GM12878 (cell line): ENCODE results near the gene ZC3H11A. TPM values are rescaled to one million over a fixed set of nuclear protein-coding genes. Genes with fewer than 3 reads are reported as not detected.

ENCODE experiments used
- ATAC-seq: fragments of 200-7000 bp; cut with Tn5 transposase; 3 replicates; pipeline ENCODE4 v1.9.1; 2020; ENCODE audit warnings: mild to moderate bottlenecking, moderate library complexity
- BruUV-seq: library from RNA; stranded (reverse); fragments of 400-500 nt; replicated peaks from 2 replicates; lab custom pipeline; 2021; lab: Mats Ljungman, UMichigan
- CTCF ChIA-PET: fragments of 300-600 bp; sonication (Branson Sonifier 250); formaldehyde crosslinking; extraction: SDS; loops from one replicate; lab custom pipeline; 2021; ENCODE audit warnings: inconsistent platforms; lab: Yijun Ruan, JAX
- POLR2A ChIA-PET: fragments of 350-600 bp; formaldehyde crosslinking; extraction: SDS; loops from one replicate; lab custom pipeline; 2021; ENCODE audit warnings: inconsistent platforms; lab: Charles Lee
- RAD21 ChIA-PET: fragments of 300-600 bp; sonication (Branson Sonifier 250); formaldehyde crosslinking; loops from one replicate; lab custom pipeline; 2023; ENCODE audit warnings: antibody characterized with exemption; ENCODE audit not compliant: unreplicated experiment; lab: Charles Lee
- SMC1A ChIA-PET: fragments of 300-600 bp; sonication (Branson Sonifier 250); formaldehyde crosslinking; loops from one replicate; lab custom pipeline; 2023; ENCODE audit not compliant: unreplicated experiment, uncharacterized antibody; lab: Charles Lee
- DNase-seq: peaks from one replicate; pipeline ENCODE4 v3.0.0-alpha.2; 2011; ENCODE audit warnings: low read depth, low spot score
- FAIRE-seq: peaks from 3 replicates; lab custom pipeline; 2011; peaks lifted over from hg19 to GRCh38; lab: Jason Lieb, UNC
- H2AFZ ChIP-seq: 2 replicates; pipeline ENCODE4 v1.6.0; 2011; ENCODE audit warnings: low read depth, low read length, control low read depth; ENCODE audit not compliant: control insufficient read depth
- H3K27ac ChIP-seq: 2 replicates; pipeline ENCODE4 v1.5.1; 2011; ENCODE audit warnings: control low read depth; ENCODE audit not compliant: control insufficient read depth, insufficient read depth
- H3K27me3 ChIP-seq, 2 experiments: replicated peaks in 1 of 2; 2 replicates each; pipeline versions ENCODE4 v1.6.0 to v1.6.1; 2011; ENCODE audit warnings: low read length in 1 of 2; ENCODE audit not compliant: control insufficient read depth in 2 of 2, insufficient read depth in 2 of 2
- H3K36me3 ChIP-seq, 2 experiments: 2 replicates each; pipeline ENCODE4 v1.5.1; 2011; ENCODE audit warnings: low read length in 1 of 2; ENCODE audit not compliant: control insufficient read depth in 2 of 2, insufficient read depth in 2 of 2
- H3K4me1 ChIP-seq: 2 replicates; pipeline ENCODE4 v1.6.1; 2011; ENCODE audit warnings: mild to moderate bottlenecking, low read length, moderate library complexity, mixed read lengths; ENCODE audit not compliant: control insufficient read depth, insufficient read depth
- H3K4me2 ChIP-seq: 2 replicates; pipeline ENCODE4 v1.6.0; 2011; ENCODE audit warnings: control low read depth; ENCODE audit not compliant: control insufficient read depth, insufficient read depth
- H3K4me3 ChIP-seq: fragments of 200-600 bp; sonication (generic); 2 replicates; pipeline ENCODE4 v1.5.1; 2016
- H3K79me2 ChIP-seq: 2 replicates; pipeline ENCODE4 v1.6.0; 2011; ENCODE audit warnings: low read length; ENCODE audit not compliant: control insufficient read depth, insufficient read depth
- H3K9ac ChIP-seq: 2 replicates; pipeline ENCODE4 v1.8.0; 2011; ENCODE audit warnings: low read length, control low read depth, mixed read lengths; ENCODE audit not compliant: control insufficient read depth, insufficient read depth
- H3K9me3 ChIP-seq: replicated peaks from 3 replicates; pipeline ENCODE4 v1.5.1; 2011; ENCODE audit warnings: mild to moderate bottlenecking, low read length; ENCODE audit not compliant: control insufficient read depth, insufficient read depth
- H4K20me1 ChIP-seq: 2 replicates; pipeline ENCODE4 v1.6.0; 2011; ENCODE audit not compliant: control insufficient read depth, insufficient read depth
- BACH1 ChIP-seq: fragments of 450-650 bp; IDR thresholded peaks from 2 replicates; pipeline ENCODE4 v1.6.1; 2017; ENCODE audit warnings: mild to moderate bottlenecking, borderline replicate concordance
- BMI1 ChIP-seq: fragments of 450-650 bp; IDR thresholded peaks from 2 replicates; pipeline ENCODE4 v1.6.1; 2016; ENCODE audit warnings: mild to moderate bottlenecking, moderate library complexity, borderline replicate concordance
- MYC ChIP-seq: IDR thresholded peaks from 2 replicates; pipeline ENCODE4 v1.6.1; 2011; ENCODE audit warnings: mild to moderate bottlenecking, low read length, moderate library complexity, inconsistent platforms; ENCODE audit not compliant: insufficient read depth, insufficient replicate concordance, insufficient read length, severe bottlenecking
- ZNF217 ChIP-seq: fragments of 450-650 bp; IDR thresholded peaks from 2 replicates; pipeline ENCODE4 v1.6.1; 2017; ENCODE audit warnings: antibody characterized with exemption, mild to moderate bottlenecking
- WGBS: methylation state at CpG from one replicate; pipeline ENCODE4 v1.1.6; 2016; ENCODE audit warnings: low lambda C conversion rate; ENCODE audit not compliant: insufficient replicate concordance, insufficient coverage; ENCODE audit errors: missing lambda C conversion rate; 5-methylcytosine and 5-hydroxymethylcytosine counted together
- in situ Hi-C: fragments of 300-500 bp; cut with MboI; formaldehyde crosslinking; loops from 9 replicates; pipeline ENCODE4 v1.14.3; 2018; ENCODE audit warnings: mixed read lengths
- intact Hi-C: fragments of 100-400 bp; cut with micrococcal nuclease; formaldehyde crosslinking; loops from one replicate; pipeline ENCODE4 v1.14.2; 2022; ENCODE audit not compliant: unreplicated experiment
- polyA plus RNA-seq, 11 experiments: library from polyadenylated mRNA; depleted of rRNA in 4 of 11; unstranded in 6 of 11; stranded (reverse) in 5 of 11; fragments of >200 nt; fragmentation: Nextera tagmentation in 4 of 11; fragmentation: Illumina TruSeq in 1 of 11; extraction: Ambion mirVana in 4 of 11; extraction: Trizol in 1 of 11; gene quantifications; 1 replicate in 1 of 11; 2 replicates in 10 of 11; pipeline versions ENCODE4 v1.2.1 to v1.2.3, GENCODE V29; 2011 to 2016; ENCODE audit warnings: inconsistent platforms in 2 of 11, missing spikeins in 2 of 11, low read depth in 1 of 11
- small RNA-seq: library from RNA; depleted of rRNA; stranded (forward); fragments of <200 nt; gene quantifications from one replicate; pipeline ENCODE3, GENCODE V24; 2014
- total RNA-seq, 4 experiments: library from RNA; depleted of rRNA in 3 of 4; stranded (reverse); fragments of >200 nt in 3 of 4; fragmentation: Illumina TruSeq in 1 of 4; extraction: Trizol in 1 of 4; gene quantifications; 2 replicates each; pipeline versions ENCODE4 v1.2.1 to v1.2.3, GENCODE V29; 2013 to 2021

The ZC3H11A gene
- total and polyA plus RNA-seq, 10 of the 15 experiments (the other 5 are each of a cell fraction or from before 2014, with no cell fraction given), result 21.1 to 123 (median 60.8) TPM

DNA sequence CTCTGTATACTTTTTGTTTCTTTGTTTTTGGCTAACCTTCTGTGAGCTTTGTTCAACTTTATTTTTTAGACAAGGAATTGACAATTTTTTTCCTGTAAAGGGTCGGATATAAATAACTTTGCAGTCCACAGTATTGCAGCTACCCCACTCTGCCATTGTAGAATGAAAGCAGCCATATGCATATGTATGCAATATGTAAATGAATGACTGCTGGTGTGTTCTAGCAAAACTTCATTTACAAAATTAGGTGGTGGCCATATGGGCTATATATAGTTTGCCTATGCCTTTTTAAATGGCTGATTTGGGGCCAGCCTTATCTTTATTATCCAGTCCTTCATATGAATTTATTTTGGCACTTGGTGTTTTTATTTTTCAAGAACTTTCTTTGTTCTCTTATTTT is 48.0 kb downstream of the ZC3H11A start:
- H3K9ac ChIP-seq, result no peak overlapping the region
- POLR2A ChIA-PET, result no interaction called here
- CTCF ChIA-PET, result interaction anchor here (1.3 kb wide), 1 partner anchor 25 kb away, joined by 3 read pairs; no protein-coding TSS in a partner anchor

More for the DNA sequence above, 48.0 kb downstream of the ZC3H11A start:
- H3K4me3 ChIP-seq, result no peak overlapping the region
- no peaks in the 10 kb centered on the region for H4K20me1 ChIP-seq
- no peak overlapping the region for H3K27ac ChIP-seq
- H3K4me1 ChIP-seq, result no peaks in the 10 kb centered on the region
- ChIA-PET SMC1A (interaction anchor here (1.0 kb wide), 1 partner anchor 41 kb away, joined by 3 read pairs; no protein-coding TSS in a partner anchor), RAD21 (no interaction called here)
- no peak overlapping the region for H3K4me2 ChIP-seq
- DNase-seq (no peak), FAIRE-seq (no peak), ATAC-seq (no peak)
- no peak for TF ChIP-seq BMI1
- TF ChIP-seq ZNF217, result no peak
- no peak for TF ChIP-seq MYC
- no peak for TF ChIP-seq BACH1
- no peaks in the 10 kb centered on the region for H3K9me3 ChIP-seq
- in situ Hi-C loops, result no loop called here
- H3K36me3 ChIP-seq, result peaks cover 1 to 15% of the 10 kb centered on the region in 2 experiments
- no peak overlapping the region for H2AFZ ChIP-seq
- intact Hi-C loops, result no loop called here
- BruUV-seq, result no TSS peak
- H3K27me3 ChIP-seq, result no peaks in the 10 kb centered on the region
- no peaks in the 10 kb centered on the region for H3K79me2 ChIP-seq
- WGBS, result 100% methylated on average over 1 of the region's 1 CpG

Small RNAs within 50 kb of the gene (small RNA-seq; reads per million reads assigned to genes)
- 0.51 reads per million, percentile 9 among the genes with 10 or more reads in this experiment for gene ZC3H11A

Other genes with a start within 250 kb of the ZC3H11A start
- gene ATP2B4, start 168.8 kb upstream of the ZC3H11A start, total RNA-seq (2014; rRNA removed), result 4.6 and 5.5 TPM in 2 replicates
- gene ATP2B4, start 168.8 kb upstream of the ZC3H11A start, total RNA-seq (2014; rRNA removed; fragmentation: Illumina TruSeq; extraction: Trizol), result 5.5 and 5.7 TPM in 2 replicates
- 7.1 and 7.6 TPM in 2 replicates for gene ATP2B4, start 168.8 kb upstream of the ZC3H11A start, total RNA-seq (2021)
- gene ATP2B4, start 168.8 kb upstream of the ZC3H11A start, polyA plus RNA-seq (2011; rRNA removed), result 2.5 and 3.0 TPM in 2 replicates
- 8.4 and 10.0 TPM in 2 replicates for gene ATP2B4, start 168.8 kb upstream of the ZC3H11A start, polyA plus RNA-seq (2014; fragmentation: Illumina TruSeq; extraction: Trizol)
- 1 to 10 TPM; 2.3 to 2.6 TPM for gene ATP2B4, start 168.8 kb upstream of the ZC3H11A start, polyA plus RNA-seq (2014; fragmentation: Nextera tagmentation; extraction: Ambion mirVana)
- 5.5 and 6.3 TPM in 2 replicates for gene ATP2B4, start 168.8 kb upstream of the ZC3H11A start, polyA plus RNA-seq (2014; rRNA removed)
- gene ATP2B4, start 168.8 kb upstream of the ZC3H11A start, polyA plus RNA-seq (2016; fragmentation: Nextera tagmentation; extraction: Ambion mirVana), result 1 to 10 TPM; 2.0 to 2.5 TPM
- gene LAX1, start 30.4 kb upstream of the ZC3H11A start, total RNA-seq (2014; rRNA removed), result 10.9 and 11.1 TPM in 2 replicates
- 13.5 and 14.5 TPM in 2 replicates for gene LAX1, start 30.4 kb upstream of the ZC3H11A start, total RNA-seq (2014; rRNA removed; fragmentation: Illumina TruSeq; extraction: Trizol)
- 9.7 and 11.6 TPM in 2 replicates for gene LAX1, start 30.4 kb upstream of the ZC3H11A start, total RNA-seq (2021)
- gene LAX1, start 30.4 kb upstream of the ZC3H11A start, polyA plus RNA-seq (2011; rRNA removed), result 2.0 and 2.1 TPM in 2 replicates
- 14.6 and 15.0 TPM in 2 replicates for gene LAX1, start 30.4 kb upstream of the ZC3H11A start, polyA plus RNA-seq (2014; fragmentation: Illumina TruSeq; extraction: Trizol)
- gene LAX1, start 30.4 kb upstream of the ZC3H11A start, polyA plus RNA-seq (2014; fragmentation: Nextera tagmentation; extraction: Ambion mirVana), result 1 to 10 TPM; 5.2 to 6.9 TPM
- gene LAX1, start 30.4 kb upstream of the ZC3H11A start, polyA plus RNA-seq (2014; rRNA removed), result 9.9 and 10.9 TPM in 2 replicates
- gene LAX1, start 30.4 kb upstream of the ZC3H11A start, polyA plus RNA-seq (2016; fragmentation: Nextera tagmentation; extraction: Ambion mirVana), result 1 to 10 TPM; 6.6 to 8.0 TPM
- gene ZBED6, start within 50 bp of the ZC3H11A start, total RNA-seq (2014; rRNA removed), result 10.3 and 12.2 TPM in 2 replicates
- 8.1 and 9.9 TPM in 2 replicates for gene ZBED6, start within 50 bp of the ZC3H11A start, total RNA-seq (2014; rRNA removed; fragmentation: Illumina TruSeq; extraction: Trizol)
- gene ZBED6, start within 50 bp of the ZC3H11A start, total RNA-seq (2021), result 13.7 and 15.9 TPM in 2 replicates
- 8.5 and 11.7 TPM in 2 replicates for gene ZBED6, start within 50 bp of the ZC3H11A start, polyA plus RNA-seq (2011; rRNA removed)
- gene ZBED6, start within 50 bp of the ZC3H11A start, polyA plus RNA-seq (2014; fragmentation: Illumina TruSeq; extraction: Trizol), result 5.2 and 8.8 TPM in 2 replicates
- gene ZBED6, start within 50 bp of the ZC3H11A start, polyA plus RNA-seq (2014; fragmentation: Nextera tagmentation; extraction: Ambion mirVana), result under 1 TPM; 0.13 to 0.63 TPM
- 3.4 and 4.4 TPM in 2 replicates for gene ZBED6, start within 50 bp of the ZC3H11A start, polyA plus RNA-seq (2014; rRNA removed)
- gene ZBED6, start within 50 bp of the ZC3H11A start, polyA plus RNA-seq (2016; fragmentation: Nextera tagmentation; extraction: Ambion mirVana), result 1 to 10 TPM in 1 of 2 experiments, under 1 TPM in 1; 0.71 to 1.5 TPM
- gene SNRPE, start 66.0 kb downstream of the ZC3H11A start, total RNA-seq (2014; rRNA removed), result 109 and 122 TPM in 2 replicates
- gene SNRPE, start 66.0 kb downstream of the ZC3H11A start, total RNA-seq (2014; rRNA removed; fragmentation: Illumina TruSeq; extraction: Trizol), result 189 and 196 TPM in 2 replicates
- gene SNRPE, start 66.0 kb downstream of the ZC3H11A start, total RNA-seq (2021), result 262 and 287 TPM in 2 replicates
- gene SNRPE, start 66.0 kb downstream of the ZC3H11A start, polyA plus RNA-seq (2011; rRNA removed), result 370 and 615 TPM in 2 replicates
- gene SNRPE, start 66.0 kb downstream of the ZC3H11A start, polyA plus RNA-seq (2014; fragmentation: Illumina TruSeq; extraction: Trizol), result 256 and 261 TPM in 2 replicates
- 1,000 to 10,000 TPM; 1,331 to 1,384 TPM for gene SNRPE, start 66.0 kb downstream of the ZC3H11A start, polyA plus RNA-seq (2014; fragmentation: Nextera tagmentation; extraction: Ambion mirVana)
- 167 and 192 TPM in 2 replicates for gene SNRPE, start 66.0 kb downstream of the ZC3H11A start, polyA plus RNA-seq (2014; rRNA removed)
- 1,000 to 10,000 TPM in 1 of 2 experiments, 100 to 1,000 TPM in 1; 959 to 1,046 TPM for gene SNRPE, start 66.0 kb downstream of the ZC3H11A start, polyA plus RNA-seq (2016; fragmentation: Nextera tagmentation; extraction: Ambion mirVana)